Sigmoid colon (tissue), 4 donors: ENCODE results near the gene ELK1.

Experiments
- CTCF ChIP-seq, 4 experiments: fragments of 450-650 bp in 3 of 4; fragments of 200-600 bp in 1 of 4; IDR thresholded peaks; one replicate each; pipeline ENCODE4 v1.5.1; 2016 to 2019; ENCODE audit warnings: antibody characterized with exemption in 4 of 4, mild to moderate bottlenecking in 3 of 4, moderate library complexity in 2 of 4
- EP300 ChIP-seq, 4 donors: sonication (generic); formaldehyde crosslinking; IDR thresholded peaks; one replicate each; pipeline ENCODE4 v1.6.1; 2017; ENCODE audit warnings: antibody characterized with exemption in 4 of 4
- POLR2A ChIP-seq, 2 donors: fragments of 450-650 bp; IDR thresholded peaks; one replicate each; pipeline ENCODE4 v1.6.1; 2016; ENCODE audit warnings: antibody characterized with exemption in 2 of 2, mild to moderate bottlenecking in 2 of 2, moderate library complexity in 2 of 2
- POLR2AphosphoS5 ChIP-seq, 4 donors: sonication (generic); formaldehyde crosslinking; IDR thresholded peaks; one replicate each; pipeline ENCODE4 v1.6.1; 2017; ENCODE audit warnings: antibody characterized with exemption in 4 of 4

- TF ChIP-seq CTCF (IDR thresholded peaks at IDR 0.05) (no peak), POLR2A (IDR thresholded peaks at IDR 0.05) (no peak), POLR2AphosphoS5 (IDR thresholded peaks at IDR 0.05) (no peak), EP300 (IDR thresholded peaks at IDR 0.05) (no peak)
Measured at GRCh38 chrX:47648376-47648775, 2.0 kb downstream of the ELK1 start.
